Glutamatergic neuron (in vitro differentiated cells): ENCODE results near the gene AQP2. TPM values are rescaled to one million over a fixed set of nuclear protein-coding genes. Genes with fewer than 3 reads are reported as not detected.

Source experiments
- DNase-seq: peaks from one replicate; pipeline ENCODE4 v3.0.0; 2022
- H3K27ac Mint-ChIP-seq: one replicate; pipeline ENCODE4 v1.8.0; 2020; ENCODE audit warnings: mild to moderate bottlenecking, mixed read lengths, inconsistent platforms; ENCODE audit not compliant: unreplicated experiment
- H3K27me3 Mint-ChIP-seq: one replicate; pipeline ENCODE4 v1.8.0; 2020; ENCODE audit warnings: mild to moderate bottlenecking, moderate library complexity, mixed read lengths, inconsistent platforms; ENCODE audit not compliant: unreplicated experiment
- H3K36me3 Mint-ChIP-seq: one replicate; pipeline ENCODE4 v1.8.0; 2020; ENCODE audit warnings: mild to moderate bottlenecking, mixed read lengths, inconsistent platforms; ENCODE audit not compliant: unreplicated experiment
- H3K4me1 Mint-ChIP-seq: one replicate; pipeline ENCODE4 v1.8.0; 2020; ENCODE audit warnings: mild to moderate bottlenecking, low read depth, mixed read lengths, inconsistent platforms; ENCODE audit not compliant: unreplicated experiment
- H3K4me3 Mint-ChIP-seq: one replicate; pipeline ENCODE4 v1.8.0; 2020; ENCODE audit warnings: mild to moderate bottlenecking, mixed read lengths, inconsistent platforms; ENCODE audit not compliant: unreplicated experiment
- H3K9me3 Mint-ChIP-seq: one replicate; pipeline ENCODE4 v1.8.0; 2020; ENCODE audit warnings: mild to moderate bottlenecking, moderate library complexity, mixed read lengths, inconsistent platforms; ENCODE audit not compliant: unreplicated experiment
- total RNA-seq: library from RNA; stranded (reverse); fragmentation: NEBNext Ultra II Directional; extraction: Animal tissue kit (Norgen Biotek cat#: 25700); gene quantifications from one replicate; pipeline ENCODE4 v1.2.1, GENCODE V29; 2021; ENCODE audit not compliant: unreplicated experiment
- TF ChIP-seq, protein P1 (sequence below): fragments of 200-600 bp; sonication (generic); IDR thresholded peaks from one replicate; pipeline ENCODE4 v1.5.0; 2021; ENCODE audit not compliant: partially characterized antibody, unreplicated experiment

Gene AQP2
- total RNA-seq, 1 donor from 2014 or later, result not detected

DNA sequence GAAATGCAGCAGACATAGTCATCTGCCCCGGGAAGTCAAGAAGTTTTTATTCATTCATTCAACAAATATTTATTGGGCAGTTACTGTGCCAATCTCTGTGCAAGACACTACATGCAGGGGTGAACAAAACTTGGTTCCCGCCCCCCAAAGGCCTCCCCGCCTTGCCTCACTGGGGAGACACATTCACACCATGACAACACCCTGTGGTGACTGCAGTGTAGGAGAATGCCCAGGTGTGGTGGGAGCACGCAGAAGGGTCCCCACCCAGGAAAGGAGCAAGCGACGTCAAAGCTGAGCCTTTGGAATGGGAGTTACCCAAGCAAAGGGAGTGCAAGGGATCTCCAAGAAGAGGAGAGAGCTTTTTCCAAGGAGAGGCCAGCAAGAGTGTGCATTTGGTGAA is 20.6 kb downstream of the AQP2 start:
- Mint-ChIP-seq H3K4me3 (no peak overlapping the region), H3K27ac (no peak overlapping the region), H3K4me1 (peaks cover 15% of the 10 kb centered on the region), H3K9me3 (peaks cover 9% of the 10 kb centered on the region), H3K36me3 (no peaks in the 10 kb centered on the region), H3K27me3 (no peaks in the 10 kb centered on the region)
- TF ChIP-seq, protein P1, sequence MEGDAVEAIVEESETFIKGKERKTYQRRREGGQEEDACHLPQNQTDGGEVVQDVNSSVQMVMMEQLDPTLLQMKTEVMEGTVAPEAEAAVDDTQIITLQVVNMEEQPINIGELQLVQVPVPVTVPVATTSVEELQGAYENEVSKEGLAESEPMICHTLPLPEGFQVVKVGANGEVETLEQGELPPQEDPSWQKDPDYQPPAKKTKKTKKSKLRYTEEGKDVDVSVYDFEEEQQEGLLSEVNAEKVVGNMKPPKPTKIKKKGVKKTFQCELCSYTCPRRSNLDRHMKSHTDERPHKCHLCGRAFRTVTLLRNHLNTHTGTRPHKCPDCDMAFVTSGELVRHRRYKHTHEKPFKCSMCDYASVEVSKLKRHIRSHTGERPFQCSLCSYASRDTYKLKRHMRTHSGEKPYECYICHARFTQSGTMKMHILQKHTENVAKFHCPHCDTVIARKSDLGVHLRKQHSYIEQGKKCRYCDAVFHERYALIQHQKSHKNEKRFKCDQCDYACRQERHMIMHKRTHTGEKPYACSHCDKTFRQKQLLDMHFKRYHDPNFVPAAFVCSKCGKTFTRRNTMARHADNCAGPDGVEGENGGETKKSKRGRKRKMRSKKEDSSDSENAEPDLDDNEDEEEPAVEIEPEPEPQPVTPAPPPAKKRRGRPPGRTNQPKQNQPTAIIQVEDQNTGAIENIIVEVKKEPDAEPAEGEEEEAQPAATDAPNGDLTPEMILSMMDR, result no peak
- DNase-seq, result no peak

DNA sequence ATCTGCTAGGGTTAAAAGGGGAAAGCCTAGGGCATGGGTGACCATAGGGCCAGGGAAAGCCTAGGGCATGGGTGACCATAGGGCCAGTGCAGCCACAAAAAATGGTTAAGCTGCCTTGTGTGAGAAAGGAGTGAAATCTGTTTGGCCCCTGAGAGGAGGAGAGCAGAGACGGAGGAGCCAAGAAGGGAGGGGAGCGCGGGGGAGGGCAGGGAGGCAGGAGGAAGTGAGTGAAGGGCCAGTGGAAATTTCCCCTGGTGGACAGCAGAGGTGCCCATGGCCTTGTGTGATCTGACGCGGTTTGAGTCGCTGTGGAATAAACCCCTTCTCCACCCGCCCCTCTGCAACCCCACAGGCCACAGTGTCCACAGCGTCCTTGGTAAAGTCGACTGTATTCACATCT is 21.6 kb downstream of the AQP2 start:
- no peaks in the 10 kb centered on the region for H3K36me3 Mint-ChIP-seq
- DNase-seq, result no peak
- H3K27ac Mint-ChIP-seq, result no peak overlapping the region
- H3K4me1 Mint-ChIP-seq, result peaks cover 17% of the 10 kb centered on the region
- TF ChIP-seq, protein P1, result no peak
- peaks cover 2% of the 10 kb centered on the region for H3K27me3 Mint-ChIP-seq
- H3K9me3 Mint-ChIP-seq, result peaks cover 5% of the 10 kb centered on the region
- H3K4me3 Mint-ChIP-seq, result no peak overlapping the region

DNA sequence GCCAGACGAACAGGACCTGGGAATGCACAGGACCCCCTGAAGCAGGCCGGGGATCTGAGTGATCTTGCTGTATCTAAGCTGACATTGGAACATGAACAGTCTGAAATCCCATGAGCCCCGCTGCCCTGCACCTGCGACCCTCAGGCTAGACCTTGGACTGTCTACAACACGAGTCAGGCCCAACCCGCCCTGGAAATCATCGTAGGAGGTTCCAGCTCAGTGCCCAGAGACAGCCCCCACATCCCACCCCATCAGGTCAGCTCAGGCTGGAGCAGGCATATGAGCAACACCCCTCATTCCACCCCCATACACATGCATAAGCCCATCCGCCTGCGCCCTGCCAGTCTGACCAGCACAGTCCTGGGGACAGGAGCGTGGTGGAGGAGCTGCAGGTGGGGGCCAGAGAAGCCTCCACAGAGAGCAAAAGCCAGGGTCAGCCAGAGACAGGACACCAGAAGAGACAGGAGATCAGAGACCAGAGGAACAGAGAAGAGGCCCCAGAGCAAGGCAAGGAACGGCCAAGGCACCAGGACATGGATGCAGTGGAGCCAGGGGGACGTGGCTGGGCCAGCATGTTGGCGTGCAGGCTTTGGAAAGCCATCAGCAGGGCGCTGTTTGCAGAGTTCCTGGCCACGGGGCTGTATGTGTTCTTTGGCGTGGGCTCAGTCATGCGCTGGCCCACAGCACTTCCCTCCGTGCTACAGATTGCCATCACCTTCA is 22.3 kb downstream of the AQP2 start, which contains the start of gene AQP6:
Gene AQP6 (plus strand): TSS at position 307 of the 720 bp plus-strand sequence. CDS start 227 bp downstream, at position 534.
- Mint-ChIP-seq H3K4me3 (peak within 1 kb of the TSS; percentile 49), H3K27me3 (peaks cover 2% of the 10 kb centered on the region), H3K9me3 (peaks cover 5% of the 10 kb centered on the region), H3K36me3 (no peaks in the 10 kb centered on the region), H3K27ac (peak within 1 kb of the TSS; percentile 17), H3K4me1 (peaks cover 17% of the 10 kb centered on the region)
- TF ChIP-seq, protein P1, result no peak
- no peak for DNase-seq

DNA sequence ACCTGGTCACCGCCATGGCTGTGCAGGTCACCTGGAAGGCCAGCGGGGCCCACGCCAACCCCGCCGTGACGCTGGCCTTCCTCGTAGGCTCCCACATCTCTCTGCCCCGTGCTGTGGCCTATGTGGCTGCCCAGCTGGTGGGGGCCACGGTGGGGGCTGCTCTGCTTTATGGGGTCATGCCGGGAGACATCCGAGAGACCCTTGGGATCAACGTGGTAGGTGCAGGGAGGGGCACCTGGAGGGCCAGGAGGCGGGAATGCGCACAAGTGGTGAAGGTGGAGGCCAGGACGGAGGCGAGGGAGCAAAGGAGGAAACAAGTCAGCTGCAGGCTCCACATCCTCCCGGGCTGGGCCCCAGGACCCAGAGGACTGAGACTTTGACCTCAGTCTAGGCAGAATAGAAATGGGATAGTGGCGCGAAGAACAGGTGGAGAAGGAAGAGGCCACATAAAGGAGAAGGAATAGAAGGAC is 22.9 kb downstream of the AQP2 start:
- TF ChIP-seq, protein P1, result no peak
- H3K4me3 Mint-ChIP-seq, result peak overlapping the region; percentile 49
- peaks cover 22% of the 10 kb centered on the region for H3K4me1 Mint-ChIP-seq
- no peak overlapping the region for H3K27ac Mint-ChIP-seq
- no peak for DNase-seq
- H3K36me3 Mint-ChIP-seq, result no peaks in the 10 kb centered on the region
- peaks cover 2% of the 10 kb centered on the region for H3K27me3 Mint-ChIP-seq
- peaks cover 5% of the 10 kb centered on the region for H3K9me3 Mint-ChIP-seq

DNA sequence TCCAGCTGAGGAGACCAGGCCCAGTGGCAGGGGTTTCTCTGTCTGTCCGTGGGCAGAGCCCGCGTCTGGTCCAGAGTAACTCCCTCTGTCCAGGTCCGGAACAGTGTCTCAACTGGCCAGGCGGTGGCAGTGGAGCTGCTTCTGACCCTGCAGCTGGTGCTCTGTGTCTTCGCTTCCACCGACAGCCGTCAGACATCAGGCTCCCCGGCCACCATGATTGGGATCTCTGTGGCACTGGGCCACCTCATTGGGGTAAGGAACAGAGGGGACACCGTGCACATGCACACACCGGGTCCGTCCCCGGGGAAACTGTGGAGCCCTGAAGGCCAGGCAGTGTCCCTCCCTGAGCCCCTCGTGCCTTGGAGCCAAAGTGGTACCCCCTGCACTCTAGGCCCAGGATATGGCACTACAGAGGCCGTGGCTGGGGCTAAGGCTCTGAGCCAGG is 23.7 kb downstream of the AQP2 start:
- TF ChIP-seq, protein P1, result peak; percentile 36
- Mint-ChIP-seq H3K4me3 (no peak overlapping the region), H3K27ac (no peak overlapping the region), H3K36me3 (no peaks in the 10 kb centered on the region), H3K4me1 (peaks cover 28% of the 10 kb centered on the region), H3K9me3 (peaks cover 7% of the 10 kb centered on the region), H3K27me3 (peaks cover 6% of the 10 kb centered on the region)
- peak; percentile 77 for DNase-seq
